ENCODE data around the gene CCDC40.

The CCDC40 gene

GRCh38 chr17:80108036-80108971 is 71.9 kb downstream of the CCDC40 start:
- no peak for DNase-seq (ENCODE audit: low read depth)

GRCh38 chr17:80109066-80109660 is 72.7 kb downstream of the CCDC40 start:
- DNase-seq (ENCODE audit: low read depth), result no peak
- no peak overlapping the region for H3K4me3 ChIP-seq (ENCODE audit: low read depth, low read length)

More at GRCh38 chr17:80108036-80108971, 71.9 kb downstream of the CCDC40 start:
- H3K4me3 ChIP-seq (ENCODE audit: low read depth, low read length), result no peak overlapping the region

- no peak overlapping the region for H3K4me3 ChIP-seq (ENCODE audit: low read depth, low read length)
- DNase-seq (ENCODE audit: low read depth), result no peak
Observed at GRCh38 chr17:80109713-80110446, 73.4 kb downstream of the CCDC40 start.

GRCh38 chr17:80110447-80110812 is 74.0 kb downstream of the CCDC40 start:
- no peak for DNase-seq (ENCODE audit: low read depth)
- no peak overlapping the region for H3K4me3 ChIP-seq (ENCODE audit: low read depth, low read length)

- no peak for DNase-seq (ENCODE audit: low read depth)
- no peak overlapping the region for H3K4me3 ChIP-seq (ENCODE audit: low read depth, low read length)
Observed at GRCh38 chr17:80110927-80111701, 74.7 kb downstream of the CCDC40 start.

GRCh38 chr17:80111702-80112470 is 75.4 kb downstream of the CCDC40 start:
- DNase-seq (ENCODE audit: low read depth), result no peak

GRCh38 chr17:80112471-80113032 is 76.1 kb downstream of the CCDC40 start:
- DNase-seq (ENCODE audit: low read depth), result no peak
- H3K4me3 ChIP-seq (ENCODE audit: low read depth, low read length), result no peak overlapping the region

More at GRCh38 chr17:80111702-80112470, 75.4 kb downstream of the CCDC40 start:
- H3K4me3 ChIP-seq (ENCODE audit: low read depth, low read length), result no peak overlapping the region

GRCh38 chr17:80113033-80113484 is 76.6 kb downstream of the CCDC40 start:
- no peak for DNase-seq (ENCODE audit: low read depth)
- H3K4me3 ChIP-seq (ENCODE audit: low read depth, low read length), result no peak overlapping the region

GRCh38 chr17:80114758-80115157 is 78.3 kb downstream of the CCDC40 start:
- no peak for DNase-seq (ENCODE audit: low read depth)
- H3K4me3 ChIP-seq (ENCODE audit: low read depth, low read length), result no peak overlapping the region

- no peak for DNase-seq (ENCODE audit: low read depth)
- no peak overlapping the region for H3K4me3 ChIP-seq (ENCODE audit: low read depth, low read length)
Observed at GRCh38 chr17:80115159-80115558, 78.7 kb downstream of the CCDC40 start.

GRCh38 chr17:80116276-80116920 is 80.0 kb downstream of the CCDC40 start:
- H3K4me3 ChIP-seq (ENCODE audit: low read depth, low read length), result no peak overlapping the region
- no peak for DNase-seq (ENCODE audit: low read depth)

- DNase-seq (ENCODE audit: low read depth), result no peak
- no peak overlapping the region for H3K4me3 ChIP-seq (ENCODE audit: low read depth, low read length)
Observed at GRCh38 chr17:80116921-80117380, 80.5 kb downstream of the CCDC40 start.

- H3K4me3 ChIP-seq (ENCODE audit: low read depth, low read length), result no peak overlapping the region
- DNase-seq (ENCODE audit: low read depth), result no peak
Observed at GRCh38 chr17:80117491-80118401, 81.3 kb downstream of the CCDC40 start.

GRCh38 chr17:80118601-80119270 is 82.3 kb downstream of the CCDC40 start:
- no peak overlapping the region for H3K4me3 ChIP-seq (ENCODE audit: low read depth, low read length)
- DNase-seq (ENCODE audit: low read depth), result no peak

GRCh38 chr17:80119271-80119791 is 82.9 kb downstream of the CCDC40 start:
- no peak overlapping the region for H3K4me3 ChIP-seq (ENCODE audit: low read depth, low read length)
- DNase-seq (ENCODE audit: low read depth), result no peak

GRCh38 chr17:80119839-80120238 is 83.4 kb downstream of the CCDC40 start:
- H3K4me3 ChIP-seq (ENCODE audit: low read depth, low read length), result no peak overlapping the region
- DNase-seq (ENCODE audit: low read depth), result no peak

Measured in skeletal muscle cell (primary cell).